Activated CD4-positive, alpha-beta T cell treated with anti-CD3 and anti-CD28 coated beads for 48 hours (primary cell): Measurements from ENCODE around the gene PARVG.

Experiments
- DNase-seq: peaks from one replicate; pipeline ENCODE4 v3.0.0-alpha.2; 2020

PARVG gene

DNA sequence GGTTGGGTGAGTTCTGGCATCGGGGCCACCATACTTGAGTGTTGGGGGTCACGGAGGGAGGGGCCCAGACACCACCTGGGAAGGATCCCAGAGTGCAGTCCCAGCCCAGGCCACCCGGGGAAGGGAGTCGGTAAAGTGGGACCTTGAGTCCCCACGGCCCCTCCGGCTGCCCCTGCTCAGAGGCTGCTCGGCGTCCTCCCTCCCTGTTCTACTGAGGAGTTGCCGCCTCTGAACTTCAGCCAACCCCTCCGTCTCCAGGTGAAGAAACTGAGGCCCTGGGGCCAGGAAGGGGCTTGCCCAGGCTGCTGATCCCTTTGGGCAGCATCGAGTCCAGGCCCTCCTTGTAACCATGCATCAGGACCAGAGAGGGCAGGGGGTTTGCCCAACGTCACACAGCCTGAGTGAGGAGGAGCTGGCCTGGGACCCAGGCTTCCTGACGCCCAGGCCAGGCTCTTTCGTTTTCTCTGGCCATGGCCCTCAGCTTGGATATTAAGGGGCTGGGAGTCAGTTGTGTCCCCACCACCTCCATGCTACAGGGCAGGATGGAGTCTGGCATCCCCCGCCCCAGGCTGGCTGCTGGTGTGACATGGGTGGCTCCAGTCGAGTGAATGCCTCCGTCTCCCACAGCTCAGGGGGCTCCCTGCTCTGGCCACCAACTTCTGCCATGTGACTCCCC lies 1.3 kb downstream of the PARVG start:
- DNase-seq, result peak; percentile 52

GRCh38 chr22:44182588-44183286 lies 2.0 kb downstream of the PARVG start:
- peak; percentile 59 for DNase-seq

DNA sequence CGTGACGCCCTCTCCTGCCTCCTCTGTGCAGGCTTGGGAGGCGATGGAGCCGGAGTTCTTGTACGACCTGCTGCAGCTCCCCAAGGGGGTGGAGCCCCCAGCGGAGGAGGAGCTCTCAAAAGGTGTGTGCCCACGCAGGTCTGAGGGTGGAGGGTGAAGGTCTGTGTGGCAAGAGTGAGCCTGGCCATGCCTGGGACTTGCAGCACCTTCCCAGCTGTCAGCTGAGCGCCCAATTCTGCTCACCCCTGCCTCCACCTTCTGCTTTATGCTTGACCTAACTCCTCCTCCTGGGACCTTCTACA lies 2.5 kb downstream of the PARVG start:
- peak; percentile 12 for DNase-seq

- no peak for DNase-seq
Measured at GRCh38 chr22:44184006-44184405, 3.3 kb downstream of the PARVG start.

- no peak for DNase-seq
Measured at GRCh38 chr22:44185237-44186120, 4.8 kb downstream of the PARVG start.

- no peak for DNase-seq
Measured at GRCh38 chr22:44186121-44186510, 5.4 kb downstream of the PARVG start.

DNA sequence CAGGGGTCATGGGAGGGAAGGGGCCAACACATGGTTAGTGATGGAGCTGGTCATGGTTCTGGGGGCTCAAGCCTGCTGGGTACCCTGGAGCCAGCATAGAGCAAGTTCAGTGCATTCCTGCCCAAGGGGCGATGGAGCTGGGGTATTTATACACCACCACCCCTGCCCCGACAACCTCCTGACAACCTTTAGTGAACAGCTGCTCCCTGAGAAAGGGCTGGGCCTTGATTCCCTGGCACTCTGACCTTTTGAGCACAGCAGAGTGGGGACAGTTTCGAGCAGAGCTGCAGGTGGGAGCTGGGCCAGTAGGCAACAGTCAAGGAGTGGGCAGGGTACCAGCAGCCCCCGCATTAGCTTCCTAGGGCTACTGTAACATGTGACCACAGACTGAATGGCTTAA lies 6.0 kb downstream of the PARVG start:
- no peak for DNase-seq

DNA sequence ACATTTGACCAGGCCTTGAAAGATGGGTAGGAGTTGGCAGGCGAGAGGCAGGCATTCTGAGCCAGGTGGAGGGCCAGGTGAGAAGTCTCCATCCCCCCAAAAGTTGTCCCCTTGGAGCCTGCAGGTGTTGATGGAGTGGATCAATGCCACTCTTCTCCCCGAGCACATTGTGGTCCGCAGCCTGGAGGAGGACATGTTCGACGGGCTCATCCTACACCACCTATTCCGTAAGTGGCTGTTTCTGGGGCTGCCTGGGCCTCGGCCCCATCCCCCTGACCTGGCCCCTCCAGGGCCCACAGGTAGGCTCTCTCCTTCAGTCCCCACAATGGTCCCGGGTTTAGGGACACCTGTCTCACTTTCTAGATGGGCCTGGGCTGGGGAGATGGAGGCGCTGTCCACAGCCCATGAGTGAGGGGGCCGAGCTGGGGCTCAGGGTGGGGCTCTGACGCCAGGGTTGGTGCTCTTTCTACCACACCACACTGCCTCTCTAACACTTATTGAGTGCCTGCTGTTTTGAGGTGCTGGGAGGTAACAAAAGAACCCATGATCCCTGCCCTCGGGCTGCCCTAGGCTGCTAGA lies 7.0 kb downstream of the PARVG start:
- no peak for DNase-seq

DNA sequence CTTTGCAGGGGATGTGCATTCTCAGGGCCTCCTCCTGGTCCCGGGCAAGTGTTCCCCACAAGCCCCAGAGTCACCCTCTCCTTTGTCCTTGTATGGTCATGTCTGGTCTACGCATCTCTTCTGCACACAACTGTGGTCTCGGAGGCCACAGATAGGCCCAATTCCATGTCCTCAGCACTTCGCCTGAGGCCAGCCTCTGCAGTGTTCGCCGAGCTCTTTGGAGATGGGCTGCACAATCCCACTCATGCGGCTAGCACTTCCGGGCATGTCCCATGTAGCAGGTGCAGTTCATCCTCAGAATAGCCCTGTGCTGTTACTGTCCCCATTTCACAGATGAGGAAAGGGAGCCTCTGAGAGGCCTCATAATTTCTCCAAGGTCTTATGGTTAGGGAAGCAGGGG lies 7.6 kb downstream of the PARVG start:
- no peak for DNase-seq

DNA sequence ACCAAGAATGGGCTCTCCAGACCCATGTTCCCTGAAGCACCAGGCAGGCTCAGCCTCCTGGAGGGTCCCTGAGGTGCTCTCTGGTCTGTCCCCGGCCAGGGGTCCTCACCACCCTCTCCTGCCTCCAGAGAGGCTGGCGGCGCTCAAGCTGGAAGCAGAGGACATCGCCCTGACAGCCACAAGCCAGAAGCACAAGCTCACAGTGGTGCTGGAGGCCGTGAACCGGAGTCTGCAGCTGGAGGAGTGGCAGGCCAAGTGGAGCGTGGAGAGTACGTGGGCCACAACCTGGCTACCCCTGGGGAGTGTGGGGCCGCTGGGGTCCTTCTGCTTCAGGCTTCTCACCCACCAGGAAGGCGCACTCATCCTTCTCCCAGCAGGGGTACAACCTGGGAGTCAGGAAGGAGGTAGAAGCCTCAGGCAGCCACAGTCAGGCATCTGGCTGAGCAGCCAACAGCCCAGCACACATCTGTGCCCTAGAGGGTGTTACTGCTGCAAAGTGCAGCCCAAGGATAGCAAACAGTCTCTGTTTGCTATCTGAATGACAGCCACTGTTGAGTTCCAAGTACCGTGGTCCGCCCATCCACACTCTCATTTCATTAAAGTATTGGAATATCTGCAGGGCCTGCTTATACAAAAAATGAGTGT lies 8.4 kb downstream of the PARVG start:
- DNase-seq, result no peak

GRCh38 chr22:44190381-44190976 lies 9.8 kb downstream of the PARVG start:
- no peak for DNase-seq

GRCh38 chr22:44191036-44191454 lies 10.3 kb downstream of the PARVG start:
- DNase-seq, result peak; percentile 57

- DNase-seq, result peak; percentile 74
Measured at GRCh38 chr22:44192098-44192815, 11.5 kb downstream of the PARVG start.

DNA sequence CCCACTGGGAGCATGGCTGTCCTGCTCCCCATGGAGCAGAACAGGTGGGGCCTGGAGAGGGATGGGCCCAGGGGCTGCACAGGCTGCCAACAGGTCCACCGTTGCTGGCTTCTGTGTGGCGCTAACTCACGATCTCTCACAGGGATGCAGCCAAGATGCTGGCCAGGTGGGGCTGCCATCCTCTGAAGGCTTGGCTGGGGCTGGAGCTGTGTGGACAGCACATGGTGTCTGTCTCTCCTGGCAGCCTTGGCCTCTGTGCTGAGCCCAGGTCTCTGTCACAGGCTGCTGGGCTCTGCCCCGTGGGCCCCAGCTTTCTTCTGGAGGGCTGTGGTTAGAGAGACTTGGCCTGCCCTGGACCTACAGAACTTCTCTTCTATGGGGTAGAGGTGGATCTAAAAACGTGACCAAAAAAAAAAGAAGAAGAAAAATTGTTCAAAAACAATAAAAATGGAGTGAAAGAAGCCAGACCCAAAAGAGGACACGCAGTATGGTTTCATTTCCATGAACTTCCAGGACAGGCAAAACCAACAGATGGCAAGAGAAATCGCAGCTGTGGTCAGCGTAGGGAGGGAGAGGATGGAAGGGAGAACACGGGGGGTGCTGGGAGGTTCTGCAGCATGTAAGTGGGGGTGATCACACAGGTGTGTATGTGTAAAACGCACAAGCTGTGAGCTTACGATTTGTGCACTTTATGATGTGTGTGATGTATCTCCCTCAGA lies 12.2 kb downstream of the PARVG start:
- no peak for DNase-seq

DNA sequence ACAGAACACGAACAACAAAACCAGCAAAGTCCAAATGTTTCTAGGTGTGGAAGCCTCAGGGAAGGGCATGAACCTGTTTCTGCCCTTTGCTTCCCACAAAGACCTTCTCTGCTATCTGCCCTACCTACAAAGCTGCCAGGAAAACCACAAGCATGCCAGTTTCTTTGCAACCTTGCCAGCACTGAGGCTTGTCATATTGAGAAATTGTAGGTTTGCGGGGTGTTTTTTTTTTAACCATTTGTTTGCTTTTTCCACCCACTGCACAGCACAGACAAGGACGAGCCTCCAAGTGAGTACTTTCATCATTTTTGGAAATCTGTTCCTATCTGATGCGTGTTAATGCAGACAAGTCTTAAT lies 12.8 kb downstream of the PARVG start:
- DNase-seq, result peak; percentile 17

DNA sequence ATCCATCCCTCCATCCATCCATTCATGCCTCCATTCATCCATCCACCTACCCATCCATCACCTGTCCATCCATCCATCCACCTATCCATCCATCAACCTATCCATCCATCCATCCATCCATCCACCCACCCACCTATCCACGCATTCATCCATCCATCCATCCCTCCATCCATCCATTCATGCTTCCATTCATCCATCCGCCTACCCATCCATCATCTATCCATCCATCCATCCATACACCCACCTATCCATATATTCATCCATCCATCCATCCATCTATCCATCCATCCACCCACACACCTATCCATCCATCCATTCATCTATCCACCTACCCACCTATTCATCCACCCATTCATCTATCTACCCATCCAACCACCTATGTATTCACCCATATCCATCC lies 13.8 kb downstream of the PARVG start:
- DNase-seq, result no peak

DNA sequence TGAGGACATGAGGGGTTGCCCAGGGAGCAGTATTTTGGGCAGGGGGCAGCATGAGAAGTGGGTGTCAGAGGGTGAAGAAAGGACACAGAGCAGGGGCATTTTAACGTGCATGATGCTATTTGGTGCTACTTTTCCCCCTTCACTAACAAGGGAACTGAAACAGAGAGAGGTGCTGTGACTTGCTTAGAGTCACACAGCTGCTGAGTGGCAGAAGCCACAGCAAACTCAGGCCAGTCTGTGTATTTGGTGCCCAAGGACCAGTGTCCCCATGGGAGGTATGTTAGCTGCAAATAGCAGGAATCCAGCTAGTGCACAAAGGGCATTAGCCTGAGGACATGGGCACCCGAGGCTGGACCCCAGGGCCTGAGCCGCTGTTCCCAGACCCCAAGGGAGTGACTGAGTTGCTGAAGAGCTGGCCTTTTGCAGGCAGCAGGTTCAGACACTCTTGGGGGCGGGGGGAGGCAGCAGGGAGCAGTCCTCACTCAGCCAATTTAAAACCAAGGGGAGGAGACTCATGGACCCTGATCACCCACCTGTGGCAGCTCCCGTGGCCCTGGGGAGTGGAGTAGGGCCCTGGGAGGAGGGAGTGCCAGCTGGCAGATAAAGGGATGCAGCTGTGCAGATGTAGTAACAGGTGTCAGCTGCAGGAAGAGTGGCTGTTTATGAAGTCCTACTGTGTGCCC lies 14.6 kb downstream of the PARVG start:
- DNase-seq, result no peak

DNA sequence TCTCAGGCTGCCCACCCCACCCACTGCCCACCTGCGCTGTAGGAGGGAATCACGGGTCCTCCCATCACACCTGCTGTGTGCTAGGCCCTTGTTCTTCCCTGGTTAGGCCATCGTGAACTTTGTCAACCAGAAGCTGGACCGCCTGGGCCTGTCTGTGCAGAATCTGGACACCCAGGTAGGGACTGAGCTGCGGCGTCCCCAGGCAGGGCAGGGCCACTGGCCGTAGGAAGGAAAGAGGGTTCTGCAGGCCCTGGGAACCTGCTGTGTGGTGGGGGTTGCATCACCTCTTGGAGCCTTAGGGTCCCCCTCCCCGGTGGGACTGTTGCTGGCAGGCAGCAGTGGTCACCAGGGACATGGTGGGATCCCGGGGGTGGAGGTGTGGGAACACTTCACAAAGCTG lies 15.5 kb downstream of the PARVG start:
- DNase-seq, result no peak

- no peak for DNase-seq
Measured at GRCh38 chr22:44196731-44197131, 16.0 kb downstream of the PARVG start.

- DNase-seq, result no peak
Measured at GRCh38 chr22:44197271-44197670, 16.5 kb downstream of the PARVG start.

DNA sequence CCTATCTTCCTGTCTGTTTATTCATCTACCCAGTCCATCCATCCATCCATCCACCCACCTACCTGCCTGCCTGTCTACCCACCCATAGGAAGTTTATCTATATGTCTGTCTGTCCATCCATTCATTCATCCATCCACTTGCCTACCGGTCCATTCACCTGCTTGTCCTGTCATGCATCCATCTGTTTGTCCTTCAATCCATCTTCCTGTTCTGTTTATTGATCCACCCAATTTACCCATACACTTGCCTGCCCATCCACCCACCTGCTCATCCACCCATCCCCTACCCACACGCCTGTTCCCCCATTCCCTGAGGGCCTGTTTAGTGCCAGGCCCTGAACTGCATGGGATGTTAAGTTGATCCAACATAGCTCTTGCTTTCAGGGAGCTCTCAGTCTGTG lies 18.4 kb downstream of the PARVG start:
- no peak for DNase-seq
